ENCODE results near the gene RYR3. TPM values are rescaled to one million over a fixed set of nuclear protein-coding genes. Genes with fewer than 3 reads are reported as not detected.

Gene RYR3
- total and polyA plus RNA-seq, 2 of the 13 experiments (the other 11 are each of a cell fraction or from before 2014, with no cell fraction given) = not detected

- no peak overlapping the region for H3K4me2 ChIP-seq (ENCODE audit: low read depth, low read length)
- BruUV-seq (replicated peaks) = no TSS peak
- H4K20me1 ChIP-seq (ENCODE audit: insufficient read depth, low read length) = no peaks in the 10 kb centered on the region
- DNase-seq (ENCODE audit: low spot score) (no peak), ATAC-seq (no peak), FAIRE-seq (no peak)
- no peak overlapping the region for H3K9ac ChIP-seq (ENCODE audit: insufficient read depth, low read depth, low read length)
- intact Hi-C loops (cut with micrococcal nuclease; ENCODE audit: unreplicated experiment) = no loop called here
- ChIA-PET CTCF (ENCODE audit: low intra/inter-chr PET ratio, low total read pairs) (no interaction called here), POLR2A (no interaction called here)
- H2AFZ ChIP-seq (ENCODE audit: low read length) = no peak overlapping the region
- no peaks in the 10 kb centered on the region for H3K4me1 ChIP-seq (ENCODE audit: insufficient read depth, low read length)
- in situ Hi-C loops (cut with HindIII; ENCODE audit: extremely low pct_ligation_motif_present, low pct_unique_long_range_greater_than_20kb) = no loop called here
- no peak overlapping the region for H3K4me3 ChIP-seq (replicated peaks in 1 of 3; ENCODE audit: insufficient read depth in 1 of 3, low read depth in 2 of 3, low read length in 3 of 3)
- no peaks in the 10 kb centered on the region for H3K9me3 ChIP-seq (ENCODE audit: low read length)
- H3K27ac ChIP-seq (ENCODE audit: extremely low read length, insufficient read depth, low read length) = no peak overlapping the region
- H3K79me2 ChIP-seq (ENCODE audit: insufficient read depth, low read length) = no peaks in the 10 kb centered on the region
- H3K36me3 ChIP-seq (replicated peaks in 1 of 2; ENCODE audit: control insufficient read depth in 1 of 2, insufficient read depth in 2 of 2, low read length in 2 of 2) = no peaks in the 10 kb centered on the region
- WGBS (ENCODE audit: low lambda C conversion rate) = 11% methylated on average over 3 of the region's 3 CpGs
- no peaks in the 10 kb centered on the region; a peak in 1 of 5 replicates for H3K27me3 ChIP-seq (ENCODE audit: control insufficient read depth in 1 of 2, insufficient read depth in 2 of 2, low read length in 2 of 2)
- TF ChIP-seq ZNF670 (CRISPR knock-in tag; IDR thresholded peaks at IDR 0.05; ENCODE audit: borderline replicate concordance) (no peak), ZMAT3 (CRISPR knock-in tag; conservative IDR thresholded peaks at IDR 0.05) (no peak), TBL1XR1 (IDR thresholded peaks at IDR 0.05; ENCODE audit: borderline replicate concordance, low read length, partially characterized antibody) (no peak), HHEX (CRISPR knock-in tag; IDR thresholded peaks at IDR 0.05) (no peak), CCDC6 (CRISPR knock-in tag; IDR thresholded peaks at IDR 0.05) (no peak), CHD4 (IDR thresholded peaks at IDR 0.05; ENCODE audit: borderline replicate concordance, low read length) (no peak), MED8 (CRISPR knock-in tag; IDR thresholded peaks at IDR 0.05; ENCODE audit: insufficient replicate concordance) (no peak)
- TF ChIP-seq, protein P1, sequence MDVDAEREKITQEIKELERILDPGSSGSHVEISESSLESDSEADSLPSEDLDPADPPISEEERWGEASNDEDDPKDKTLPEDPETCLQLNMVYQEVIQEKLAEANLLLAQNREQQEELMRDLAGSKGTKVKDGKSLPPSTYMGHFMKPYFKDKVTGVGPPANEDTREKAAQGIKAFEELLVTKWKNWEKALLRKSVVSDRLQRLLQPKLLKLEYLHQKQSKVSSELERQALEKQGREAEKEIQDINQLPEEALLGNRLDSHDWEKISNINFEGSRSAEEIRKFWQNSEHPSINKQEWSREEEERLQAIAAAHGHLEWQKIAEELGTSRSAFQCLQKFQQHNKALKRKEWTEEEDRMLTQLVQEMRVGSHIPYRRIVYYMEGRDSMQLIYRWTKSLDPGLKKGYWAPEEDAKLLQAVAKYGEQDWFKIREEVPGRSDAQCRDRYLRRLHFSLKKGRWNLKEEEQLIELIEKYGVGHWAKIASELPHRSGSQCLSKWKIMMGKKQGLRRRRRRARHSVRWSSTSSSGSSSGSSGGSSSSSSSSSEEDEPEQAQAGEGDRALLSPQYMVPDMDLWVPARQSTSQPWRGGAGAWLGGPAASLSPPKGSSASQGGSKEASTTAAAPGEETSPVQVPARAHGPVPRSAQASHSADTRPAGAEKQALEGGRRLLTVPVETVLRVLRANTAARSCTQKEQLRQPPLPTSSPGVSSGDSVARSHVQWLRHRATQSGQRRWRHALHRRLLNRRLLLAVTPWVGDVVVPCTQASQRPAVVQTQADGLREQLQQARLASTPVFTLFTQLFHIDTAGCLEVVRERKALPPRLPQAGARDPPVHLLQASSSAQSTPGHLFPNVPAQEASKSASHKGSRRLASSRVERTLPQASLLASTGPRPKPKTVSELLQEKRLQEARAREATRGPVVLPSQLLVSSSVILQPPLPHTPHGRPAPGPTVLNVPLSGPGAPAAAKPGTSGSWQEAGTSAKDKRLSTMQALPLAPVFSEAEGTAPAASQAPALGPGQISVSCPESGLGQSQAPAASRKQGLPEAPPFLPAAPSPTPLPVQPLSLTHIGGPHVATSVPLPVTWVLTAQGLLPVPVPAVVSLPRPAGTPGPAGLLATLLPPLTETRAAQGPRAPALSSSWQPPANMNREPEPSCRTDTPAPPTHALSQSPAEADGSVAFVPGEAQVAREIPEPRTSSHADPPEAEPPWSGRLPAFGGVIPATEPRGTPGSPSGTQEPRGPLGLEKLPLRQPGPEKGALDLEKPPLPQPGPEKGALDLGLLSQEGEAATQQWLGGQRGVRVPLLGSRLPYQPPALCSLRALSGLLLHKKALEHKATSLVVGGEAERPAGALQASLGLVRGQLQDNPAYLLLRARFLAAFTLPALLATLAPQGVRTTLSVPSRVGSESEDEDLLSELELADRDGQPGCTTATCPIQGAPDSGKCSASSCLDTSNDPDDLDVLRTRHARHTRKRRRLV (CRISPR knock-in tag; IDR thresholded peaks at IDR 0.05) = no peak
- TF ChIP-seq, protein P2, sequence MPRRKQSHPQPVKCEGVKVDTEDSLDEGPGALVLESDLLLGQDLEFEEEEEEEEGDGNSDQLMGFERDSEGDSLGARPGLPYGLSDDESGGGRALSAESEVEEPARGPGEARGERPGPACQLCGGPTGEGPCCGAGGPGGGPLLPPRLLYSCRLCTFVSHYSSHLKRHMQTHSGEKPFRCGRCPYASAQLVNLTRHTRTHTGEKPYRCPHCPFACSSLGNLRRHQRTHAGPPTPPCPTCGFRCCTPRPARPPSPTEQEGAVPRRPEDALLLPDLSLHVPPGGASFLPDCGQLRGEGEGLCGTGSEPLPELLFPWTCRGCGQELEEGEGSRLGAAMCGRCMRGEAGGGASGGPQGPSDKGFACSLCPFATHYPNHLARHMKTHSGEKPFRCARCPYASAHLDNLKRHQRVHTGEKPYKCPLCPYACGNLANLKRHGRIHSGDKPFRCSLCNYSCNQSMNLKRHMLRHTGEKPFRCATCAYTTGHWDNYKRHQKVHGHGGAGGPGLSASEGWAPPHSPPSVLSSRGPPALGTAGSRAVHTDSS (CRISPR knock-in tag; conservative IDR thresholded peaks at IDR 0.05) = no peak
Observed at GRCh38 chr15:33384307-33384706, 73.5 kb downstream of the RYR3 start.

All from HepG2 (cell line).